ENCODE data around the gene CEP43. TPM values are rescaled to one million over a fixed set of nuclear protein-coding genes. Genes with fewer than 3 reads are reported as not detected.
A peak's percentile ranks its signal among the peaks of the same experiment; 100 is the strongest.

The CEP43 gene
- total and polyA plus RNA-seq, 2 experiments from 2014 or later = 20.5 to 28.1 TPM

DNA sequence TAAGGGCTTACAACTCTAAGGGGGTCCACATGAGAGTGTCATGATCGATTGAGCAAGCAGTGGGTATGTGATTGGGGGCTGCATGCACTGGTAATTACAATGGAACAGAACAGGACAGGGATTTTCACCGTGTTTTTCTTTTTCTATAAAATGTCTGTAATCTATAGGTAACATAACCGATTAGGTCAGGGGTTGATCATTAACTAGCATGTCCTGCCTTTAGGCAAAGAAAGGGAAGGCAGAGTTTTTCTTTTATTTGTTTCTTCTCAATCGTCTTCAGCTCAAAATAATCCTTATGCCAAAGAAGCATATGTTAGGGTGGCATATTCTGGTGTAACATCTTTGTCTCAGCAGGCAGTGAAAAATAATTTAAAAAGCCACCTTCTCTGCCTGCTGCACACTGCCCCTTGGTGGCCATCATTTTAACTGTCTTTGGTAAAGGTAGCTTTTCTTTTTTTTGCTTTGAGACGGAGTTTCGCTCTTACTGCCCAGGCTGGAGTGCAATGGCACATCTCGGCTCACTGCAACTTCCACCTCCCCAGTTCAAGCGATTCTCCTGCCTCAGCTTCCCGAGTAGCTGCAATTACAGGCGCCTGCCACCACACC, 9.7 kb upstream of the CEP43 start:
- Histone ChIP-seq H3K9me3 (ENCODE audit: low read depth) (no peaks in the 10 kb centered on the region), H3K4me3 (no peak overlapping the region), H2AFZ (no peak overlapping the region), H3K9me2 (replicated peaks; ENCODE audit: insufficient read depth) (no peaks in the 10 kb centered on the region), H3K27ac (no peak overlapping the region), H3K4me1 (ENCODE audit: insufficient read depth) (peaks cover 4% of the 10 kb centered on the region), H3K36me3 (replicated peaks; ENCODE audit: insufficient read depth, low read depth) (no peaks in the 10 kb centered on the region), H4K20me1 (ENCODE audit: insufficient read depth, poor library complexity, severe bottlenecking) (no peaks in the 10 kb centered on the region), H3K27me3 (no peaks in the 10 kb centered on the region), H3K79me2 (peaks cover 3% of the 10 kb centered on the region), H3K4me2 (no peak overlapping the region)
- 53% methylated on average over 7 of the region's 10 CpGs for WGBS (ENCODE audit: low lambda C conversion rate, missing lambda C conversion rate)
- TF ChIP-seq, protein P1, sequence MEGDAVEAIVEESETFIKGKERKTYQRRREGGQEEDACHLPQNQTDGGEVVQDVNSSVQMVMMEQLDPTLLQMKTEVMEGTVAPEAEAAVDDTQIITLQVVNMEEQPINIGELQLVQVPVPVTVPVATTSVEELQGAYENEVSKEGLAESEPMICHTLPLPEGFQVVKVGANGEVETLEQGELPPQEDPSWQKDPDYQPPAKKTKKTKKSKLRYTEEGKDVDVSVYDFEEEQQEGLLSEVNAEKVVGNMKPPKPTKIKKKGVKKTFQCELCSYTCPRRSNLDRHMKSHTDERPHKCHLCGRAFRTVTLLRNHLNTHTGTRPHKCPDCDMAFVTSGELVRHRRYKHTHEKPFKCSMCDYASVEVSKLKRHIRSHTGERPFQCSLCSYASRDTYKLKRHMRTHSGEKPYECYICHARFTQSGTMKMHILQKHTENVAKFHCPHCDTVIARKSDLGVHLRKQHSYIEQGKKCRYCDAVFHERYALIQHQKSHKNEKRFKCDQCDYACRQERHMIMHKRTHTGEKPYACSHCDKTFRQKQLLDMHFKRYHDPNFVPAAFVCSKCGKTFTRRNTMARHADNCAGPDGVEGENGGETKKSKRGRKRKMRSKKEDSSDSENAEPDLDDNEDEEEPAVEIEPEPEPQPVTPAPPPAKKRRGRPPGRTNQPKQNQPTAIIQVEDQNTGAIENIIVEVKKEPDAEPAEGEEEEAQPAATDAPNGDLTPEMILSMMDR (IDR thresholded peaks at IDR 0.05; ENCODE audit: poor library complexity) = peak; percentile 46
- no peak for TF ChIP-seq EZH2phosphoT487 (IDR thresholded peaks at IDR 0.05; ENCODE audit: low read depth, severe bottlenecking, unreplicated experiment)
- DNase-seq (ENCODE audit: low spot score) = peak; percentile 36

DNA sequence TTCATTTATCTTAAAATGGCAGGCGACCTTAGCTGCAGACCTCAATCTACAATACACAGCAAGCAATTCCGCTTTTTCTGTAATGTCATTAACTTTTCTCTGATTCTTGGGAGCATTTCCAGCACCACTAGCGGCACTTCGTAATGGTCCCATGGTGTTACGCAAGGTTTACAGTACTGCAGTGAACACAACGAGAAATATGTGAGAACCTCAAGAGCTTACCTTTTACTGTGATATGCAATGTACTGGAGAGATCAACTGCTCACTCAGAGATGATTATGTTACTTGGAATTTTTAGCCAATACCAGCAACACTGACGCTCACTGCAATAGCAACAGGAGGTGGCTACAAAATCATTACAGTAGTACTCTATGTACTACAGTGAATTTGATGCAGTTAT, 2.8 kb upstream of the CEP43 start:
- Histone ChIP-seq H4K20me1 (ENCODE audit: insufficient read depth, poor library complexity, severe bottlenecking) (no peaks in the 10 kb centered on the region), H3K4me2 (no peak overlapping the region), H3K9me3 (ENCODE audit: low read depth) (no peaks in the 10 kb centered on the region), H2AFZ (no peak overlapping the region), H3K27me3 (no peaks in the 10 kb centered on the region), H3K9me2 (replicated peaks; ENCODE audit: insufficient read depth) (no peaks in the 10 kb centered on the region), H3K27ac (no peak overlapping the region), H3K4me3 (no peak overlapping the region), H3K36me3 (replicated peaks; ENCODE audit: insufficient read depth, low read depth) (no peaks in the 10 kb centered on the region), H3K4me1 (ENCODE audit: insufficient read depth) (peaks cover 9% of the 10 kb centered on the region), H3K79me2 (peaks cover 28% of the 10 kb centered on the region)
- WGBS (ENCODE audit: low lambda C conversion rate, missing lambda C conversion rate) = 82% methylated on average over 7 of the region's 7 CpGs
- TF ChIP-seq, protein P1 (IDR thresholded peaks at IDR 0.05; ENCODE audit: poor library complexity) = no peak
- TF ChIP-seq EZH2 (IDR thresholded peaks at IDR 0.05; ENCODE audit: borderline replicate concordance) (no peak), EZH2phosphoT487 (IDR thresholded peaks at IDR 0.05; ENCODE audit: low read depth, severe bottlenecking, unreplicated experiment) (no peak)
- peak; percentile 32 for DNase-seq (ENCODE audit: low spot score)

DNA sequence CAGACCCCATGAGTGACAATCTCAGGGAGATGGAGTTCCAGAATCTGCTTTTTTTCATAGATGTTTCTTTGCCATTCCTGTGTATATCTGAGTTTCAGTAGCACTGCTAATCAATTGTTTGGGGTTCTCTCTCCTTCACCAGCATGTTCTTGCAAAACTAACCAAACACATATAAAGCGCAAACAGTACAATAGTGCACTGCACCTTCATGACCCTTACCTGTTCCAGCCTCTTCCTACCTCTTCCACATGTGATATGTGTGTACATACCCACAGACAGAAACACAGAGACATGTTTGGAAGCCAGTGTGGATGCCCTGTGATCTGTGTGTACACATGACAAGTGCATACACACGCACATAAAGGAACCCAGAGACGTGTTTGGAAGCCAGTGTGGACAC, 1.8 kb upstream of the CEP43 start:
- Histone ChIP-seq H3K36me3 (replicated peaks; ENCODE audit: insufficient read depth, low read depth) (no peaks in the 10 kb centered on the region), H2AFZ (no peak overlapping the region), H4K20me1 (ENCODE audit: insufficient read depth, poor library complexity, severe bottlenecking) (no peaks in the 10 kb centered on the region), H3K4me2 (peak overlapping the region; percentile 97), H3K4me1 (ENCODE audit: insufficient read depth) (peaks cover 15% of the 10 kb centered on the region), H3K4me3 (no peak overlapping the region), H3K9me3 (ENCODE audit: low read depth) (no peaks in the 10 kb centered on the region), H3K27ac (no peak overlapping the region), H3K27me3 (no peaks in the 10 kb centered on the region), H3K9me2 (replicated peaks; ENCODE audit: insufficient read depth) (no peaks in the 10 kb centered on the region), H3K79me2 (peaks cover 37% of the 10 kb centered on the region)
- no peak for DNase-seq (ENCODE audit: low spot score)
- WGBS (ENCODE audit: low lambda C conversion rate, missing lambda C conversion rate) = 67% methylated on average over 3 of the region's 3 CpGs
- TF ChIP-seq EZH2phosphoT487 (IDR thresholded peaks at IDR 0.05; ENCODE audit: low read depth, severe bottlenecking, unreplicated experiment) = no peak
- TF ChIP-seq, protein P1 (IDR thresholded peaks at IDR 0.05; ENCODE audit: poor library complexity) = no peak
- TF ChIP-seq EZH2 (IDR thresholded peaks at IDR 0.05; ENCODE audit: borderline replicate concordance) = no peak

All from hepatocyte (in vitro differentiated cells).